ENCODE data around the gene BMS1. TPM values are rescaled to one million over a fixed set of nuclear protein-coding genes. Genes with fewer than 3 reads are reported as not detected.
"Not testable (repeated sequence)": the region's sequence is repeated elsewhere in the genome, so short reads cannot be mapped to it uniquely, and the experiment has no call there.

The BMS1 gene
- total RNA-seq, 1 donor from 2014 or later = 24.6 TPM

GRCh38 chr10:42827201-42827600 is 44.6 kb downstream of the BMS1 start:
- H3K27me3 Mint-ChIP-seq = no peaks in the 10 kb centered on the region
- ATAC-seq (ENCODE audit: low read depth) = no peak
- TF ChIP-seq CTCF (IDR thresholded peaks at IDR 0.05) = no peak
- no peaks in the 10 kb centered on the region for H3K4me1 Mint-ChIP-seq
- no peak overlapping the region for H3K4me3 Mint-ChIP-seq
- intact Hi-C loops (cut with micrococcal nuclease) = no loop called here
- ChIA-PET CTCF (no interaction called here), POLR2A (no interaction called here)
- H3K36me3 Mint-ChIP-seq (ENCODE audit: low read depth) = peaks cover 96% of the 10 kb centered on the region
- H3K9me3 Mint-ChIP-seq = peaks cover 5% of the 10 kb centered on the region
- H3K27ac Mint-ChIP-seq = no peak overlapping the region
- no peak for DNase-seq

GRCh38 chr10:42828391-42828790 is 45.8 kb downstream of the BMS1 start:
- DNase-seq; ATAC-seq (ENCODE audit: low read depth); CTCF ChIA-PET; H3K4me3 Mint-ChIP-seq; H3K9me3 Mint-ChIP-seq; H3K27me3 Mint-ChIP-seq; H3K4me1 Mint-ChIP-seq; POLR2A ChIA-PET; H3K27ac Mint-ChIP-seq; intact Hi-C loops (cut with micrococcal nuclease): not testable (repeated sequence)
- peaks cover 87% of the 10 kb centered on the region for H3K36me3 Mint-ChIP-seq (ENCODE audit: low read depth)

- Mint-ChIP-seq H3K27ac (no peak overlapping the region), H3K36me3 (ENCODE audit: low read depth) (peaks cover 69% of the 10 kb centered on the region), H3K4me3 (no peak overlapping the region), H3K9me3 (no peaks in the 10 kb centered on the region), H3K4me1 (no peaks in the 10 kb centered on the region), H3K27me3 (no peaks in the 10 kb centered on the region)
- ChIA-PET CTCF (no interaction called here), POLR2A (no interaction called here)
- intact Hi-C loops (cut with micrococcal nuclease) = no loop called here
- ATAC-seq (ENCODE audit: low read depth) (no peak), DNase-seq (no peak)
- TF ChIP-seq CTCF (IDR thresholded peaks at IDR 0.05) = no peak
Measured at GRCh38 chr10:42830237-42830636, 47.6 kb downstream of the BMS1 start.

GRCh38 chr10:42836096-42836495 is 53.5 kb downstream of the BMS1 start:
- H3K36me3 Mint-ChIP-seq (ENCODE audit: low read depth) = peaks cover 14% of the 10 kb centered on the region
- no peak overlapping the region for H3K4me3 Mint-ChIP-seq
- ATAC-seq (ENCODE audit: low read depth) = no peak
- peaks cover 15% of the 10 kb centered on the region for H3K27me3 Mint-ChIP-seq
- no peaks in the 10 kb centered on the region for H3K9me3 Mint-ChIP-seq
- CTCF ChIA-PET = no interaction called here
- H3K27ac Mint-ChIP-seq = no peak overlapping the region
- no peak for DNase-seq
- intact Hi-C loops (cut with micrococcal nuclease) = no loop called here
- POLR2A ChIA-PET = no interaction called here
- TF ChIP-seq CTCF (IDR thresholded peaks at IDR 0.05) = no peak
- no peaks in the 10 kb centered on the region for H3K4me1 Mint-ChIP-seq

- no peak overlapping the region for H3K27ac Mint-ChIP-seq
Measured at GRCh38 chr10:42836771-42837468, 54.3 kb downstream of the BMS1 start.

GRCh38 chr10:42844810-42845209 is 62.2 kb downstream of the BMS1 start:
- DNase-seq; H3K4me1 Mint-ChIP-seq; H3K4me3 Mint-ChIP-seq; H3K27ac Mint-ChIP-seq; POLR2A ChIA-PET; H3K36me3 Mint-ChIP-seq (ENCODE audit: low read depth); CTCF ChIA-PET; H3K9me3 Mint-ChIP-seq; ATAC-seq (ENCODE audit: low read depth); intact Hi-C loops (cut with micrococcal nuclease): not testable (repeated sequence)
- H3K27me3 Mint-ChIP-seq = peaks cover 10% of the 10 kb centered on the region

More at GRCh38 chr10:42836771-42837468, 54.3 kb downstream of the BMS1 start:
- ChIA-PET CTCF (no interaction called here), POLR2A (no interaction called here)
- Mint-ChIP-seq H3K4me3 (no peak overlapping the region), H3K27me3 (peaks cover 18% of the 10 kb centered on the region), H3K36me3 (ENCODE audit: low read depth) (peaks cover 6% of the 10 kb centered on the region), H3K9me3 (no peaks in the 10 kb centered on the region), H3K4me1 (no peaks in the 10 kb centered on the region)
- no peak for DNase-seq
- intact Hi-C loops (cut with micrococcal nuclease) = no loop called here
- TF ChIP-seq CTCF (IDR thresholded peaks at IDR 0.05) = no peak
- ATAC-seq (ENCODE audit: low read depth) = no peak

GRCh38 chr10:42847261-42847660 is 64.7 kb downstream of the BMS1 start:
- intact Hi-C loops (cut with micrococcal nuclease); H3K27ac Mint-ChIP-seq; H3K27me3 Mint-ChIP-seq; H3K9me3 Mint-ChIP-seq; CTCF ChIA-PET; H3K36me3 Mint-ChIP-seq (ENCODE audit: low read depth); ATAC-seq (ENCODE audit: low read depth); H3K4me1 Mint-ChIP-seq; DNase-seq; POLR2A ChIA-PET; H3K4me3 Mint-ChIP-seq: not testable (repeated sequence)
